ENCODE data around the gene ADAMTS16.
"Not testable (repeated sequence)": the region's sequence is repeated elsewhere in the genome, so short reads cannot be mapped to it uniquely, and the experiment has no call there.

The ADAMTS16 gene, protein sequence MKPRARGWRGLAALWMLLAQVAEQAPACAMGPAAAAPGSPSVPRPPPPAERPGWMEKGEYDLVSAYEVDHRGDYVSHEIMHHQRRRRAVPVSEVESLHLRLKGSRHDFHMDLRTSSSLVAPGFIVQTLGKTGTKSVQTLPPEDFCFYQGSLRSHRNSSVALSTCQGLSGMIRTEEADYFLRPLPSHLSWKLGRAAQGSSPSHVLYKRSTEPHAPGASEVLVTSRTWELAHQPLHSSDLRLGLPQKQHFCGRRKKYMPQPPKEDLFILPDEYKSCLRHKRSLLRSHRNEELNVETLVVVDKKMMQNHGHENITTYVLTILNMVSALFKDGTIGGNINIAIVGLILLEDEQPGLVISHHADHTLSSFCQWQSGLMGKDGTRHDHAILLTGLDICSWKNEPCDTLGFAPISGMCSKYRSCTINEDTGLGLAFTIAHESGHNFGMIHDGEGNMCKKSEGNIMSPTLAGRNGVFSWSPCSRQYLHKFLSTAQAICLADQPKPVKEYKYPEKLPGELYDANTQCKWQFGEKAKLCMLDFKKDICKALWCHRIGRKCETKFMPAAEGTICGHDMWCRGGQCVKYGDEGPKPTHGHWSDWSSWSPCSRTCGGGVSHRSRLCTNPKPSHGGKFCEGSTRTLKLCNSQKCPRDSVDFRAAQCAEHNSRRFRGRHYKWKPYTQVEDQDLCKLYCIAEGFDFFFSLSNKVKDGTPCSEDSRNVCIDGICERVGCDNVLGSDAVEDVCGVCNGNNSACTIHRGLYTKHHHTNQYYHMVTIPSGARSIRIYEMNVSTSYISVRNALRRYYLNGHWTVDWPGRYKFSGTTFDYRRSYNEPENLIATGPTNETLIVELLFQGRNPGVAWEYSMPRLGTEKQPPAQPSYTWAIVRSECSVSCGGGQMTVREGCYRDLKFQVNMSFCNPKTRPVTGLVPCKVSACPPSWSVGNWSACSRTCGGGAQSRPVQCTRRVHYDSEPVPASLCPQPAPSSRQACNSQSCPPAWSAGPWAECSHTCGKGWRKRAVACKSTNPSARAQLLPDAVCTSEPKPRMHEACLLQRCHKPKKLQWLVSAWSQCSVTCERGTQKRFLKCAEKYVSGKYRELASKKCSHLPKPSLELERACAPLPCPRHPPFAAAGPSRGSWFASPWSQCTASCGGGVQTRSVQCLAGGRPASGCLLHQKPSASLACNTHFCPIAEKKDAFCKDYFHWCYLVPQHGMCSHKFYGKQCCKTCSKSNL

DNA sequence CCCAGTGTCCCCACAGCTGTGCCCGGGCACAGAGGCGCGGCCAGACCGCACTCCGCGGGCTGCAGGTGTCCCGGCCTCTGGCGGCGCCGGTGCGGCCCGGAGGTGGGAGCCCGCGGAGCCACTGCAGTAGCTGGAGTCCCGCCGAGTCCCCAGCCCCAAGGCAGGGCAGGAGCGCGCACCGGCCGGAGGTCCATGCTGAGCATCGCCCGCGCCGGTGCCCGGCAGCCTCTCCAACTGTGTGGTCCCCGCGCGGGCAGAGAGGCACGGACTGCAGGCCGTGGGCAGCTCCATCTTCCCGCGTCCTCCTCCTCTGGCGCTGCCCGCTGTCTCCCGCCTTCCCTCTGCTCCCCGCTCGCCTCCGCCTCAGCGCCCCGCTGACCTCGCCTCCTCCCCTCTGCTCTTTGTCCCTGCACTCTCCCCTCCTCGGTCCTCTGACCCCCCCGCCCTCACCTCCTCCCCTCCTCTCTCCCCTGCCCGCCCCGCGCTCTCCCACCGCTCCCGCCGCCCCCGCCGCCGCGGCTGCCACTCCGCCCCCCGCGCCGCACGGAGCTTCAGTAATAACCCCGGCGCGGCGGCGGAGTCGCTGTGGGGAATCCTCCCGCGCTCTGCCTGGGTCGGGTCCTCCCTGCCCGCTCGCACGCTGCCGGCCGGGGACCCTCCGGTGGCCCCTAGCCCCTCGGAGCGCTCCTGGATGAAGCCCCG lies at the start of gene ADAMTS16:
TSS of gene ADAMTS16 (plus strand) at position 554 of the 702 bp plus-strand sequence. CDS start at position 692, 138 bp downstream.
- DNase-seq: no peak

DNA sequence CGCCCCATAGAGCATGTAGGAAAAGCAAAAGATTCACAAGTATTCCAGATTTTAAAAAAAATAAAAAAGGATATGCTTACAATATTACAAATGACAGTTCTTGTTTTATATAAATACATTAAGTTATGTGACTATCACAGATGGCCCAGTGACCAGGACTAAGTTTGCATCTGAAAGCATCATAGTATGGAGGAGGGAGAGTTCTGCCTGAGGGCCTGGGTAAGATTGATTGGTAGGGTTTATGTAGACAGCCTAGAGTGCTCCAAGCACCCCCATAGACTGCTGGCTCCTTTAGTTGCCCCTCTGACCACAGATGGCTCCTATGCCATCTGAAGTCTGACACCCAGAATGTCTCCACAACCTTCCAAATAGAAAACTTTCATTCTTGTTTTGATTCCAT lies 48.0 kb upstream of the ADAMTS16 start:
- no peak for DNase-seq

DNA sequence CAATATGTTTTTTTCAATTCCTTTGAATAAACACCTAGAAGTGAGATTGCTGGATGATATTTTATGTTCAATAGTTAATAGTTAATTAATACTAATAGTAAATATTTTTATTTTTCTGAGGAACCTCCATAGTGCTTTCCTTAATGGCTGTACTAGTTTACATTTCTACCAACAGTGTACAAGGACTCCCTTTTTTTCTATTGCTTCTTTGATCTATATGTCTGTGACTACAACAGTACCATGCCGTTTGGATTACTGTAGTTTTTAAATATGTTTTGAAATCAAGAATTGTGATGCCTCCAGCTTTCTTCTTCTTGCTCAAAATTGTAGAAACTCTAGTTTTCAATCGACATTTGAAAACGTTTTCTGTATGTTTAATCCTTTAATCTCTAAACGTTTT lies 39.5 kb upstream of the ADAMTS16 start:
- DNase-seq: no peak

DNA sequence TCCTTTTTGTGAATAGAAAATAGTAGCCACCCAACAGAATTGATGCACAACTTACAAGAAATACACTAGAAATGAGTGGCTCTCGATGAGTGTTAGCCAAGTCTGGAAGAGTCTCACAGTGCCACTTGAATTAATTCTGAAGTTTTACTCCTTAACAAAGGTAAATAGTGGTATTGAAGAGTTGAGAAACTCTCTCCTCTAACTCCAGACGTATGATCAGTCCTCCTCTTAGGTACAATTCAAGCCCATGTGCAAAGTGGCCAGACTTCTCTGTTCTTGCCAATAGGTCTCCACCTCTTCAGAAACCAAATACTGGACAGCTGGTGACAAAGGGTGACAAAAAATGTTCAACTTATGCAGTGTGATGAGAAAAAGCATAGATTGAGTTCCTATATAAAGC lies 38.5 kb upstream of the ADAMTS16 start:
- DNase-seq: no peak

DNA sequence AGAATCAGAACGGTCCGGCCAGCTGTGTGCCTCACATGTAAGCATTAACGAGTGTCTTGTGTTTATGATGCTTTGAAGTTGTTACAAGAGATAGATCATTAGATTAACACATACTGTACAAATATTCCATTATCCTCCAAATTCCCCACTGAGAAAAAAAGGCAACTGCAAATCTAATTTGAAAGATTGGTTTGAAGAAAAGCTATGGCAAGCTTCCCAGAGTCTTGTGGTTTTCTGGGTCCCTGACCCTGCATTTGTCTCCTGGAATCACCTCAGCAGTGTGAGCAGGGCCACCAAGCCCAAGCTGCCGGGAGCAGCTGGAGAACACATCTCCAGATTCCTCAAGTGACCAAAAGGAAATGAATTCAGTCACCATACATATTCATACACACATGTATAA lies 36.9 kb upstream of the ADAMTS16 start:
- no peak for DNase-seq

DNA sequence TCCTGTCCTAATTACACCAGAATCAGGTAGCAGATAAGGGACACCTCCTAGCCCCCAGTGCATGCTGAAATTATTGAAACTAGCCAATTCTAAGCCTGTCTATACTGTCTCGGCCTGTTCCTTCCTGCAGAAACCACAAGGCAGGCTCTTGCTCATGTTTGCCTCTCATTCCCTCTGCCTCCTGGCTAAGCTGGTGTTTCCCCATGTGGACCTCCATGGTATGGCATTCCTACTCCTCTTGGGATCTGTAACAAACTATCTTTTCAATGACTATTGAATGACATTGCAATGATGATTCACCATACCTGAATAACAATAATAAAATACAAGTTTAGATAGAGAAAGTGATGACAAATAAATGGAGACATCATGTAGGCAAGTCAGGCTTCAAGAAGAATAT lies 35.6 kb upstream of the ADAMTS16 start:
- no peak for DNase-seq

DNA sequence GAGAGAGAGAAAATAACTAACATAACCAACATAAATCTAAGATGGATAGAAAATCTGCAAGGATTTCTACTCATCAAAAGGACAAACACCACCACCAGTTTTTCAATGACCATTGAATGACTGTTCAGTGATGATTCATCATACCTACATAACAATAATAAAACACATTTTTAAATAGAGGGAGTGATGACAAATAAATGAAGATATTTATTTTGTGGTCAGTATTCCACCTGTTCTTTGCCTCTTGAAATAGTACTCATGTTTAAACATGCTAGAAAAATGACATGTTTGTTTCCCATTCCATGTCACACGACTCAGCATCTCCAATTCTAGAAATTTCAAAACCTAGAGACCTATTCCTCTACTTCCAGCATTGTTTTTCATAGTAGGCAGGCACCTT lies 34.6 kb upstream of the ADAMTS16 start:
- no peak for DNase-seq

DNA sequence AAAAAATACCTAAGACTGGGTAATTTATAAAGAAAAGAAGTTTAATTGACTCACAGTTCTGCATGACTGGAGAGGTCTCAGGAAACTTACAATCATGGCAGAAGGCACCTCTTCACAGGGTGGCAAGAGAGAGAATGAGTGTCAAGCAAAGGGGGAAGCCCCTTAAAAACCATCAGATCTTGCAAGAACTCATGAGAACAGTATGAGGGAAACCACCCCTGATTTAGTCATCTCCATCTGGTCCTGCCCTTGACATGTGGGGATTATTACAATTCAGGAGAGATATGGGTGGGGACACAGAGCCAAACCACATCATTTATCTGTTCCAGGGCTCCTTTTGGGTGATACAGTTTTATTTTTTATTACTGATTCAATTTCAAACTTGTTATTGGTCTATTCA lies 23.2 kb upstream of the ADAMTS16 start:
- DNase-seq: no peak

DNA sequence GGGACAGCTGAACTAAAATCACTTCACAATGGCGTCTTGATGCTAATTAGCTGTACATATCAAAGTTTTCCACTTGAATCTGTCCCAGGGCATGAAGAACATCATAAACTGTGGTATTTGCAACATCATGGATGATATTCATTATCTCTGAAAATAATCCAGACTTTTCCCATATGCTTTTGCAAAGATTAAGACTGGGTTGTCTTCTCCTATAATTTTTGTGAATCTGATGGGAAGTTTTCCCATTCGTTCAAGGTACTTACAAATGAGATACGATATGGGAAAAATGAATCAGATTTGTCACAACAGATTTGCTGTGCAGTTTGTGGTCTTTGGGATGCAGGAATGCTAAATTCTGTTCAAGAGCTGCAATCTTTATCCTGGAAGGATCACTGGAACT lies 17.4 kb upstream of the ADAMTS16 start:
- no peak for DNase-seq

DNA sequence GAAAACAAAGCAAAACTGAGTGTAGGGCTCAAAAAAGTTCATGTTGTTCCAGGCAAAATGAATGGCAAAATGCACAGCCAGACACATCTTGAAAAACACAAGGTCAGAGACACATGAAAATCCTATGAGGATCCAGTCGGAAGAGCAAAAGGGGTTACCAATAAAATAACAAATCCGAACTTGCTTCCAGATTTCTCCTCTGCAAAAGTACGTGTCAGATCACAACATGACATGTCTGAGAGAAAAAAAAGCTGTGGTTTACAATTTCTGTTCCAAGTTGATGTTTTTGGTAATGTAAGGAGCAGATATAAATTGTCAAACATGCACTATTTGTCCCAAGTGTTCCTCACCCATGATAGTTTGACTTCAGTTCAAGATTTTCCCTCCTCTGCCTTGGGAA lies 15.9 kb upstream of the ADAMTS16 start:
- no peak for DNase-seq

DNA sequence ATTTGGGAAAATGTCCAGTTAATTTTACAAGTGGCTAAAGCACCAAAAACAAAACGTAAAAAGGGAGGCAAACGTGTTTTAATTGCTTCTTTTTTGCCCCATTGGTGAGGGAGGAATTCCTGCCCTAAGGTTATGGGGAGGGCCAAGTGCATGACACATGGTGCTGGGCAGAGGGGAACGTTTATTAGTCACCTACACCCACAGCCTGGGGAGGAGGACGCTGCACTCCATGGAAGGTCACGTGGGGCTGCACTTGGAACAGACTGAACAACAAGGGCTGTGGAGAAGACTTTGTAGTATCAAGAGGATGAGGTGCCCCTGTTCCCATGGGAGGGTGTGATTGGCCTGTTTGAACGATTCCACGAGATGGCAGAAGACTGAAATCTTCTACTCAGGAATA lies 13.7 kb upstream of the ADAMTS16 start:
- DNase-seq: no peak

DNA sequence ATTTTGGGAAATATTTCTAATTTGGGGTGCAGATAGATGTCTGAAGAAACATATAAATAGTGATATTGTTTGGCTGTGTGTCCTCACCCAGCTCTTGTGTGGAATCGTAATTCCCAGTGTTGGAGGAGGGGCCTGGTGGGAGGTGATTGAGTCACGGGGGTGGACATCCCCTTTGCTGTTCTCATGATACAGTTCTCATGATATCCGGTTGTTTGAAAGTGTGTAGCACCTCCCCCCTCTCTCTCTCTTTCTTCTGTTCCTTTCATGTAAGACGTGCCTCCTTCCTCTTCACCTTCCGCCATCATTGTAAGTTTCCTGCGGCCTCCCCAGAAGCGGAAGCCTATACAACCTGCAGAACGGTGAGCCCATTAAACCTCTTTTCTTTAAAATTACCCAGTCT lies 11.4 kb upstream of the ADAMTS16 start:
- no peak for DNase-seq

DNA sequence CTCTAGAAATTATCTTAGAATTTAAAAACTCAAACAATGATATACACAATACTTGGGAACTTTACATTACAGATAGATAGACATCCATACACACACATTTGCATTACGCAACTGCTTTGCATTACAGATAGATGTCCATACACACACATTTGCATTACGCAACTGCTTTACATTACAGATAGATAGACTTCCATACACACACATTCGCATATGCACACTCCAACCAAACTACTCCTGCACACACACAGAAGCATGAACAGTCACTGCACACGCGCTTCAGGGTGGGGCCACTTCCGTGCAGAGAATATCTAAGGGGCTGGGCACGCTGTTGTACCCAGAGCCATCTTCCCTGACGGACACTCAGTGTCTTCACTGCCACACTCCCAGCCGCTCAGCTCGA lies 7.9 kb upstream of the ADAMTS16 start:
- DNase-seq: no peak

DNA sequence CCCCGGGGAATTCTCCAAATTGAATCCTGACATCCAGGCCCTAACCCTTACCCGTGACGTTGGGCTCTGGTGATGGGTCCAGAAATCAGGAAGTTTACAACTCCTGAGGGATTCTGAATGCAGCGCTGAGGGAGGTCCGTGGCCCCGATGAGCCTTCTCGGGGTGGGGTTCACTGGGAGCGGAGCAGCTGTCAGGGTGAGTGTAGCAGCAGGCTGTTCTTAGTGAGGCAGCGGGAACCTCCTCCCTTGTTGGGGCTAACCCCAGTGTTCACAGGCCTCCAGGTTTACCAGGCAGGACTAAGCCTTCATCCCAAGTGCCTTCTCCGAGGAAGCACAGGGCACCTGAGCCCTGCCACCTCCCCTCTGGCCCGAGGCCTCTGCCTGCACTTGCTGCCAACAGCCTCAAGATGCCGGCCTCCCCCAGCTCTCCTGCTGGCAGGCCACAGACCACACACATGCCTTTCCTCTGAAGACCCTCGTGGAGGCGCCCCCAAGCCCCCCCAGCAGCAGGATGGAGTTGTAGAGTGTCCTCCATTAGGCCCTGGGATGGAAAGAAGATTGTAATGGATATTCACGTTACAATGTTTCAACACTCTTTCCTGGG lies 7.3 kb upstream of the ADAMTS16 start:
- no peak for DNase-seq

DNA sequence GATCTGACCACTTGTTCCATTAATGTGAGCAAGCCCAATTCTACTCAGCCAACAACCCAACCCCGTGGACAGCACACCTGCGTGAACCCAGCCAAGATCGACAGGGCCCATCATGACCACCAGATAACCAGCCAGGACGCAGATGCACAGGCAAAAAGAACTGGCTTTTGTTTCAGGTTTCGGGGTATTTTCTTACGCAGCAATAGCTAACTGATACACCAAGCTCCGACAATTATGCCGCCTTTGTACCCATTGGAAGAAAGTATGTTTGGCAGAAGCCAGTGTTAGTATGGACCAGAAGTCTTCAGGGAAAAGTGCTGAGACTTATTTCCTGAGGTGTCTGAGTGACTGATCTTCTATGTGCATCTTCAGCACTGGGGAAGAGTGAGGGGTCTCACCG lies 6.0 kb upstream of the ADAMTS16 start:
- no peak for DNase-seq

DNA sequence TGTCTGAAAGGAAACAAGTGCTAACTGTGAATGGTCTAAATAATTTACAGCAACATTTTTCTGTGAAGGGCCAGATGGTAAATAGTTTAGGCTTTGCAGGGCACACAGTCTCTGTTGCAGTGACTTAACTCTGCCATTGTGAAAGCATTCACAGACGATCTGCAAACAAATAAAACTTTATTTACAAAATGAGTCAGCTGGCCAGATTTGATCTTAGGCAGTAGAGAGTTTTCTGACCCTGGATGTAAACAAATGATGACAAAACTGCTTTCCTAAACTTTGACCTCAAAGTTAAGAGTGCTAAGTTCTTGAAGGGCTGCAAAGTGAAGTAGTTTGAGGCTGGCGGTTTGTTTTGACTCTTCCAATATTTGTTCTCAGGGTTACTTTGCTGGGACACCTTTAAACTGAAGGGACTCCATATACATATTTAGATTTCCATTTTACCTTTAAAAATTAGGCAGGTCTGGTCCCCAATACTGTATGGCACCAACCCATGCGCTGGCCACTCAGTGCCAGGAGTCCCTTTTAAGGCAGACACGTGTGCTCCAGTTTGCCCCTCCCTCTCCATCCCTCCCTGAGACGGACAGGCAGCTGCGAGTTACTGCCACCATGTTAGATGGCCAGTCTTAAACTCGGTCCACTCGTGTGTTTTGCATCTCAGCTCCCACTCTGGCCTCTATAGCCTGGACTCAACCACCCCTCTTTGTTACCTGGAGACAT lies 4.0 kb upstream of the ADAMTS16 start:
- DNase-seq: no peak

DNA sequence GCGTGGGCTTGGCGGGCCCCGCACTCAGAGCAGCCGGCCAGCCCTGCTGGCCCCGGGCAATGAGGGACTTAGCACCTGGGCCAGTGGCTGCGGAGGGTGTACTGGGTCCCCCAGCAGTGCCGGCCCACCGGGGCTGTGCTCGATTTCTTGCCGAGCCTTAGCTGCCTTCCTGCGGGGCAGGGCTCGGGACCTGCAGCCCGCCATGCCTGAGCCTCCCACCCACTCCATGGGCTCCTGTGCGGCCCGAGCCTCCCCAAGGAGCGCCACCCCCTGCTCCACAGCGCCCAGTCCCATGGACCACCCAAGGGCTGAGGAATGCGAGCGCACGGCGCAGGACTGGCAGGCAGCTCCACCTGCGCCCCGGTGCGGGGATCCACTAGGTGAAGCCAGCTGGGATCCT lies 2.3 kb upstream of the ADAMTS16 start:
- not testable (repeated sequence) for DNase-seq

DNA sequence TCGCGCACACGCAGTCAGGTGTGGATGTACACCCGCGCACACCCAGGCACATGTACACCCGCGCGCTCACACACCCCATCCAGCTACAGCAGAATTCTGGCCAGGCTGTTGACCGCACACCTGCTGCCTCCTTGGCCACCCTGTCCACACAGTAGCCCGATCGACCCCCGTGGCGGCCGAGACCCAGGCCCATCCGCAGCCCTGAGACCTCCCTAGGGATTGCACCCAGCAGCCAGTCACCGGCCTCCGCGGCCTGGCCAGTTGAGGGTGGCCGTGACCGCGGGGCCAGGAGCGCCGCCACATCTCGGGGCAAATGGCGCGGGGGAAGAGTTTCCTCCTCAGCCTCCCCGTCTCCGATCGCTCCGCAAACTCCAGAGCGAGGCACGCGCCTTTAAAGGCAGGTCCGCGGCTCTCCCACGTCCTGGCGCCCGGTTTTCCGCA lies 774 bp upstream of the ADAMTS16 start:
- DNase-seq: no peak

DNA sequence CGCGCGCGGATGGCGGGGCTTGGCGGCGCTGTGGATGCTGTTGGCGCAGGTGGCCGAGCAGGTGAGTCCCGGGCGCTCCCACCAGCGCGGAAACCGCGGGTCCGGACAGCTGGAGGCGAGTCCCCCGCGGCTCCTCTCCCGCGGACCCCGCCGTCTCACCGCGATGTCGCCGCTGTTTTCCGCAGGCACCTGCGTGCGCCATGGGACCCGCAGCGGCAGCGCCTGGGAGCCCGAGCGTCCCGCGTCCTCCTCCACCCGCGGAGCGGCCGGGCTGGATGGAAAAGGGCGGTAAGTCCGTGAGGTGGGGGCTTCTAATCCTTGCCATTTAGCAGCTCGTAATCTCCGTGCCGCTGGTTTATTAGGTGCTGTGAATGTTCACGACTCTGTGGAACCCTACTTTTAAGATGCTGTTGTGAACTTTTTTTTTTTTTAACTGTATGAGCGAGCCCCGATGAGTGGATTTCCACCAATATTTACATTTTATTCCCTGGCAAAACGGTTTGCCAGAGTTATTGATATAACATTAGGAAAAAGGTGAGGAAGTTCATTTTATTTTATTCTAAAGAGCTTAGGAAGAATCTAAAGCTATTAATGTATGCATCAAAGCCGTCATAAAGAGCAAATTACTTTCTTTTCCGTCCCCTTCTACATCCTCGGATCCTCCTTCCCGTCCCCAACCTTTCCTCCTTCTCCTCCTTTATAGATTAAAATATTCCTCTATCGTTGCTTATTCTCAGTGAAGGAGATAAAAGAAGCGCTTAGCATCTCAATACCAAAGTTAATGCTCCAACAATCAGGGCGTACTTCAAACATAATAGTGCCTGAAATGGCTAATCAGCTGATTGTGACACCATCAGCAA lies 579 bp downstream of the ADAMTS16 start:
- DNase-seq: no peak

DNA sequence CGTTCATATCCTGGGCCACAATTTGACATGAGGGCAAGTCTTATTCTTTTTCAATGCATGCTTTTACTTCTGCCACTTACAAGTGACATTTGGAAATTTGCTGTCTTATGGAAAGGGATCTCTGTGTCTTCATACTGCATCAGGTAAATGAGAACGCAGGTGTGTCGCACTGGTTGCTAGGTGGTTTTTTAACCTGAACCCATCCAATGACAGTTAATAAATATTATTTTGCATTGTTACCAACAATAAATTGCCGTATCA lies 1.1 kb downstream of the ADAMTS16 start:
- DNase-seq: no peak

Measured in stimulated activated CD4-positive, alpha-beta T cell treated with anti-CD3 and anti-CD28 coated beads, Interleukin-2, amount 100 ng/mL, for 48 hours (primary cell).